ENCODE measurements around the gene MAP3K15. TPM values are rescaled to one million over a fixed set of nuclear protein-coding genes. Genes with fewer than 3 reads are reported as not detected.

Gene MAP3K15
- total and polyA plus RNA-seq, 8 donors = 0.12 to 0.76 (median 0.33) TPM; not detected in 4

DNA sequence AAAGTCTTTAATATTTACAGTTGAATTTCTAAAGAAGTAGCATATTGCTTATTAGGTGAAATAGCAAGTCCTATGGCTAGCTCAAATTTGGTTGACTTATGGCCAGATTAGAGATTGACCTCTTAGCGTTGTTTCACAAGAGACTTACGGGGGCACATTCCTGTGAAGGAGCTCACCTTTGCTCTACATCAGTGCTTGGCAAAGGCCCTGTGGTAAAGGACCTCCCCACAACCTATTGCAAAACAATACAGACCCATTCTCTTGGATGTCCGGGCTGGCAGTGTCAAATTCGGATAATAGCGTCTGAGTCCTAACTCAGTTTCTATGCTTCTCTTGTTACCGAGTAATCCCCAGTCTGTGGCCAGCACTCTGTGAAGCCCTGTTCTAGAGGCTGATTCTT lies 160.7 kb downstream of the MAP3K15 start:
- TF ChIP-seq EP300 (IDR thresholded peaks at IDR 0.05) (no peak), POLR2AphosphoS5 (IDR thresholded peaks at IDR 0.05) (no peak)
- Histone ChIP-seq H3K9me3 (no peaks in the 10 kb centered on the region), H3K4me3 (no peak overlapping the region), H3K27ac (no peak overlapping the region), H3K36me3 (peaks cover 26 to 100% (median 100%) of the 10 kb centered on the region in 4 donors), H3K27me3 (no peaks in the 10 kb centered on the region), H3K4me1 (no peaks in the 10 kb centered on the region)
- WGBS, 5 donors = 88 to 96% (median 92%) methylated on average over 6 of the region's 6 CpGs
- no peak for DNase-seq
- intact Hi-C loops (cut with DNase I; ENCODE audit: low total_unique reads) = no loop called here

DNA sequence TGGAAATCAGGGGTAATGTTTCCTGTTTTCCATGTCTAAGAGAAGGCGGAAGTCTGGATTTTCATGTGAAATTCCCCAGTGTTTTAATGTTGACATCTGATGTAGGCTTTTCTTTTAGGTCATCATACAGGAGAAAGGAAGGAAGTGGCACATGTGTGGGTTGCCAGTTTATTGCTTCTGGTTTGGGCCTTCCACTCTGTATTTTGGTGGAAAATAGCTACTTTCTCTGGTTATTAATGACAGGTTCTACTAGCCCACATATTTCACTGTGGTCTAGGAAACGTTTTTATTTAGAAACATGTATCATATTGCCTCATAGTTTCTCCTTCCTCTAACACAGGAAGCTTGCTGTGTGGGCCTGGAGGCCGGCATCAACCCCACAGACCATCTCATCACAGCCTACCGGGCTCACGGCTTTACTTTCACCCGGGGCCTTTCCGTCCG lies 164.3 kb downstream of the MAP3K15 start:
- no peaks in the 10 kb centered on the region for H3K27me3 ChIP-seq
- no peaks in the 10 kb centered on the region for H3K9me3 ChIP-seq
- no peak for TF ChIP-seq POLR2A (IDR thresholded peaks at IDR 0.05)
- no peak for TF ChIP-seq POLR2AphosphoS5 (IDR thresholded peaks at IDR 0.05)
- TF ChIP-seq, protein P1, sequence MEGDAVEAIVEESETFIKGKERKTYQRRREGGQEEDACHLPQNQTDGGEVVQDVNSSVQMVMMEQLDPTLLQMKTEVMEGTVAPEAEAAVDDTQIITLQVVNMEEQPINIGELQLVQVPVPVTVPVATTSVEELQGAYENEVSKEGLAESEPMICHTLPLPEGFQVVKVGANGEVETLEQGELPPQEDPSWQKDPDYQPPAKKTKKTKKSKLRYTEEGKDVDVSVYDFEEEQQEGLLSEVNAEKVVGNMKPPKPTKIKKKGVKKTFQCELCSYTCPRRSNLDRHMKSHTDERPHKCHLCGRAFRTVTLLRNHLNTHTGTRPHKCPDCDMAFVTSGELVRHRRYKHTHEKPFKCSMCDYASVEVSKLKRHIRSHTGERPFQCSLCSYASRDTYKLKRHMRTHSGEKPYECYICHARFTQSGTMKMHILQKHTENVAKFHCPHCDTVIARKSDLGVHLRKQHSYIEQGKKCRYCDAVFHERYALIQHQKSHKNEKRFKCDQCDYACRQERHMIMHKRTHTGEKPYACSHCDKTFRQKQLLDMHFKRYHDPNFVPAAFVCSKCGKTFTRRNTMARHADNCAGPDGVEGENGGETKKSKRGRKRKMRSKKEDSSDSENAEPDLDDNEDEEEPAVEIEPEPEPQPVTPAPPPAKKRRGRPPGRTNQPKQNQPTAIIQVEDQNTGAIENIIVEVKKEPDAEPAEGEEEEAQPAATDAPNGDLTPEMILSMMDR (IDR thresholded peaks at IDR 0.05) = no peak
- no peak for TF ChIP-seq EP300 (IDR thresholded peaks at IDR 0.05)
- H3K36me3 ChIP-seq = peaks cover 11 to 66% (median 64%) of the 10 kb centered on the region in 4 donors
- no peak for DNase-seq
- H3K4me1 ChIP-seq = peaks cover 0 to 8% (median 3%) of the 10 kb centered on the region in 4 donors
- intact Hi-C loops (cut with DNase I; ENCODE audit: low total_unique reads) = no loop called here
- no peak overlapping the region for H3K4me3 ChIP-seq
- no peak overlapping the region for H3K27ac ChIP-seq
- WGBS, 5 donors = 68 to 81% (median 78%) methylated on average over 7 to 8 of the region's 8 CpGs

DNA sequence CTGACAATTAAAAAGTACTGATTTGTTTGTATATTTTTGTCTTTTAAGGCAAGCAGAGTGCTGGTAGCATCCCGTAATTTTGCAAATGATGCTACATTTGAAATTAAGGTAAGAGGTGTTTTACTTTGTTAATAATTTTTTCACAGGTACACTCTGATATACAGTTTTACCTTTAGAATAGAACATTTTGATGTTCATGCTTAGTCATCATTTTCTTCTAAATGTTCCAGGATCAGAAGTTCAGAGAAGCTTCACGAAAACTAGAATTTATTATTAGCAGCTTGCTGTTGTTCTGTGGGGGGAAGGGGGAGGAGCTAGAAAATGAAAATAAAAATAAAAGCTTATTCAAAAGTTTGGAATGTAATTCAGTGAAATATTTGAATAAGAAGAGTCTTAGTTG lies 166.0 kb downstream of the MAP3K15 start:
- intact Hi-C loops (cut with DNase I; ENCODE audit: low total_unique reads) = no loop called here
- WGBS, 5 donors = 76 to 93% (median 88%) methylated on average over 2 of the region's 2 CpGs
- no peaks in the 10 kb centered on the region for H3K27me3 ChIP-seq
- no peak for DNase-seq
- peaks cover 0 to under 1% (median 0%) of the 10 kb centered on the region in 4 donors for H3K9me3 ChIP-seq
- no peak overlapping the region for H3K4me3 ChIP-seq
- peaks cover 5 to 49% (median 47%) of the 10 kb centered on the region in 4 donors for H3K36me3 ChIP-seq
- no peak overlapping the region for H3K27ac ChIP-seq
- peaks cover 0 to 19% (median 13%) of the 10 kb centered on the region in 4 donors for H3K4me1 ChIP-seq
- TF ChIP-seq, protein P1 (IDR thresholded peaks at IDR 0.05) = no peak
- TF ChIP-seq POLR2A (IDR thresholded peaks at IDR 0.05) = no peak
- TF ChIP-seq EP300 (IDR thresholded peaks at IDR 0.05) = no peak
- no peak for TF ChIP-seq POLR2AphosphoS5 (IDR thresholded peaks at IDR 0.05)

DNA sequence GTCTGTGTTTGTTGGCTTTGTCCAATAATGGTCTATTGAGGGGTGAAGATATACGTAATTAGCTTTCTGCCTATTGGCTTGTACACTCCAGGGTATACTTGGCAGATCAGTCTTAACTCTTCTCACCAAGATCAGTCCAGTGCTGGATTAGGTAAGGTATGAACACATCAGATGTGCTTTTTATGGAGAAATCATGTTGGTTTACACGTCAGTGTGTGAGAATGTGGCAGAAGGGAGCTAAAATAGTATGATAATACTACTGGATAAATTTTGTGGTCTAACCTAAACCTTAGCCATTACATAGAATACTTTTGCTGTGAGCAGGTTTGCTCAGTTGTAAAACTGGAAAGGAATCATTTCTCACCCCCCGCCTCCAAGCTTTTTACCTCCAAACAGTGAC lies 167.4 kb downstream of the MAP3K15 start:
- intact Hi-C loops (cut with DNase I; ENCODE audit: low total_unique reads) = no loop called here
- 73 to 83% (median 80%) methylated on average over 3 of the region's 3 CpGs for WGBS, 5 donors

DNA sequence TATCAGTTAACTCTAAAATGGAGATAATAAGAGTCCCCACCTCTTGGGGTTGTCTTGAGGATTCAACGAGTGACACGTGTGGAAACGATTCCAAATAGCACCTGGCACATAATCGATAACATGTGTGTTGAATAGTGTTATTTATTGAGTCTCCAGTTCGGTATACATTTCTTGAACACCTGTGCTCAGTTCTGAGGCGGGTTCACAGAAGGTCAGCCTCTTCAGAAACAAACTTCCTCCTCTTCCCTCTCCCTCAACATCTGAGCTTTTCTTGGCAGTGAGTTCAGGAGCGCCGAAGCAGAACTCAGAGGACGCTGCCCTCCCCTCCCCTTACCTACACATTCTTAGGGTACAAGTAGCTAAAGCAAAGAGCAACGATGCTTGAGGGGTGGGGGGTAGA lies 170.6 kb downstream of the MAP3K15 start:
- H3K9me3 ChIP-seq = peaks cover 0 to 7% (median 3%) of the 10 kb centered on the region in 4 donors
- H3K36me3 ChIP-seq = peaks cover 0 to 3% (median 1%) of the 10 kb centered on the region in 4 donors
- intact Hi-C loops (cut with DNase I; ENCODE audit: low total_unique reads) = no loop called here
- H3K4me3 ChIP-seq = peak overlapping the region; percentile 65 to 73 (median 70)
- TF ChIP-seq EP300 (IDR thresholded peaks at IDR 0.05) (no peak), POLR2AphosphoS5 (IDR thresholded peaks at IDR 0.05) (no peak), POLR2A (IDR thresholded peaks at IDR 0.05) (no peak)
- TF ChIP-seq, protein P1 (IDR thresholded peaks at IDR 0.05) = no peak
- H3K27me3 ChIP-seq = no peaks in the 10 kb centered on the region
- peak overlapping the region in 4 of 5 donors; percentile 92 to 96 (median 94) for H3K27ac ChIP-seq
- peak in 1 of 2 donors; percentile 41 for DNase-seq
- H3K4me1 ChIP-seq = peaks cover 0 to 27% (median 13%) of the 10 kb centered on the region in 4 donors
- WGBS, 5 donors = 3 to 47% (median 4%) methylated on average over 7 to 10 of the region's 10 CpGs

More for the DNA sequence above, 167.4 kb downstream of the MAP3K15 start:
- H3K4me3 ChIP-seq = no peak overlapping the region
- DNase-seq = no peak
- H3K36me3 ChIP-seq = peaks cover 2 to 35% (median 34%) of the 10 kb centered on the region in 4 donors
- TF ChIP-seq, protein P1 (IDR thresholded peaks at IDR 0.05) = no peak
- no peak for TF ChIP-seq POLR2A (IDR thresholded peaks at IDR 0.05)
- H3K27ac ChIP-seq = no peak overlapping the region
- peaks cover 0 to 24% (median 13%) of the 10 kb centered on the region in 4 donors for H3K4me1 ChIP-seq
- no peaks in the 10 kb centered on the region for H3K27me3 ChIP-seq
- peaks cover 0 to 7% (median 3%) of the 10 kb centered on the region in 4 donors for H3K9me3 ChIP-seq
